HG02840 (cell line): ENCODE results near the gene KHDC4.
"Not testable (repeated sequence)": the region's sequence is repeated elsewhere in the genome, so short reads cannot be mapped to it uniquely, and the experiment has no call there.

Experiments used
- ATAC-seq: cut with Tn5 transposase; IDR thresholded peaks from one replicate; pipeline ENCODE4 v1.9.1; 2021; ENCODE audit warnings: mild to moderate bottlenecking, moderate library complexity, moderate number of reproducible peaks; ENCODE audit not compliant: unreplicated experiment, low FRiP score

KHDC4 gene

GRCh38 chr1:155911156-155912055 is 22.8 kb downstream of the KHDC4 start, which contains the start of gene RIT1:
Gene RIT1 (minus strand): TSS chr1:155911349. CDS start chr1:155910761, 588 bp downstream.
- peak; percentile 77 for ATAC-seq

GRCh38 chr1:155910621-155911121 is 23.5 kb downstream of the KHDC4 start:
- no peak for ATAC-seq

- ATAC-seq, result no peak
Measured at GRCh38 chr1:155909894-155910293, 24.3 kb downstream of the KHDC4 start.

GRCh38 chr1:155904261-155904660 is 30.0 kb downstream of the KHDC4 start:
- ATAC-seq, result no peak

GRCh38 chr1:155900161-155900560 is 34.1 kb downstream of the KHDC4 start:
- ATAC-seq, result no peak

- ATAC-seq, result no peak
Measured at GRCh38 chr1:155899683-155900082, 34.5 kb downstream of the KHDC4 start.

- ATAC-seq, result no peak
Measured at GRCh38 chr1:155898888-155899287, 35.3 kb downstream of the KHDC4 start.

GRCh38 chr1:155897746-155898145 is 36.5 kb downstream of the KHDC4 start:
- no peak for ATAC-seq

- not testable (repeated sequence) for ATAC-seq
Measured at GRCh38 chr1:155896476-155896875, 37.7 kb downstream of the KHDC4 start.

- ATAC-seq, result not testable (repeated sequence)
Measured at GRCh38 chr1:155895617-155896016, 38.6 kb downstream of the KHDC4 start.

- ATAC-seq, result no peak
Measured at GRCh38 chr1:155893389-155894142, 40.6 kb downstream of the KHDC4 start.

- no peak for ATAC-seq
Measured at GRCh38 chr1:155892796-155893195, 41.4 kb downstream of the KHDC4 start.

GRCh38 chr1:155890251-155890650 is 44.0 kb downstream of the KHDC4 start:
- ATAC-seq, result no peak

- ATAC-seq, result no peak
Measured at GRCh38 chr1:155889566-155889965, 44.6 kb downstream of the KHDC4 start.

GRCh38 chr1:155888481-155888880 is 45.7 kb downstream of the KHDC4 start:
- no peak for ATAC-seq

GRCh38 chr1:155884982-155885381 is 49.2 kb downstream of the KHDC4 start:
- ATAC-seq, result no peak

- ATAC-seq, result no peak
Measured at GRCh38 chr1:155884031-155884960, 49.9 kb downstream of the KHDC4 start.

GRCh38 chr1:155882766-155883165 is 51.4 kb downstream of the KHDC4 start:
- ATAC-seq, result no peak

- ATAC-seq, result no peak
Measured at GRCh38 chr1:155882235-155882634, 52.0 kb downstream of the KHDC4 start.

GRCh38 chr1:155880950-155881349 is 53.3 kb downstream of the KHDC4 start:
- no peak for ATAC-seq
